Fibroblast of upper back skin (primary cell): Measurements from ENCODE around the gene IL32.
A peak's percentile ranks its signal among the peaks of the same experiment; 100 is the strongest.
"Not testable (repeated sequence)": the region's sequence is repeated elsewhere in the genome, so short reads cannot be mapped to it uniquely, and the experiment has no call there.

Source experiments
- DNase-seq: peaks from one replicate; pipeline ENCODE4 v3.0.0-alpha.2; 2013

IL32 gene

DNA sequence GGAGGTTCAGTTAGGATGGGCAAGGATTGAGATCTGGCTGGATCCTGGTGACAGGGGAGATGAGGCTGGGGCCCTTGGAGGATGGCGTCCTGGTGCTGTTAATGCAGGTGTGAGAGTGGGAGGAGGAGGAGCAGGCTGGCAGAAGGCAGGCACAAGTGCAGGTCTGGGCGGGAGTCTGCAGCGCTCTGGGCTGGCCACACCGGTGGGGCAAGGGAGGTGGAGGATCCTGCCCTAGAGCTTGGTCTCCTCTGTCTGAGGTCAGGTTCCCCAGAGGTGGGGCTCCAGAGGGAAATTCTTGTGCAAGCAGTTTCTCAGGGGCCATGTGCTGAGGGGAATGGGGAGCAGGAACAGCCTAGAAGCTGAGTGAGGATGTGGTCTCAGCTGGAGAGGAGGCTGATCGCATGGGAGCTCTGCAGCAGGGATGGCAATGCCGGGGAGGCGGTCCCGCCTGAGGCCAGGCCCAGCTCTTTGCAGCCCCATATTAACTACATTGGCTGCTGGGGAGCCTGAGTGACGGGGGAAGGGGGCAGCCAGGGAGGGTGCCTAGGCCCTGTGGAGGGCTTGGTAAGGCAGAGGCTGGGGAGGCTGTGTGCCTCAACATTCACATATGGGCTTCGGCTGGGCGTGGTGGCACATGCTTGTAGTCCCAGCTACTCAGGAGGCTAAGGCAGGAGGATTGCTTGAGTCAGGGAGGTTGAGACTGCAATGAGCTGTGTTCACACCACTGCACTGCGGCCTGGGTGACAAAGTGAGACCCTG lies 12.7 kb upstream of the IL32 start:
- not testable (repeated sequence) for DNase-seq

GRCh38 chr16:3053330-3053710 lies 12.1 kb upstream of the IL32 start:
- not testable (repeated sequence) for DNase-seq

GRCh38 chr16:3054965-3055733 lies 10.3 kb upstream of the IL32 start:
- no peak for DNase-seq

DNA sequence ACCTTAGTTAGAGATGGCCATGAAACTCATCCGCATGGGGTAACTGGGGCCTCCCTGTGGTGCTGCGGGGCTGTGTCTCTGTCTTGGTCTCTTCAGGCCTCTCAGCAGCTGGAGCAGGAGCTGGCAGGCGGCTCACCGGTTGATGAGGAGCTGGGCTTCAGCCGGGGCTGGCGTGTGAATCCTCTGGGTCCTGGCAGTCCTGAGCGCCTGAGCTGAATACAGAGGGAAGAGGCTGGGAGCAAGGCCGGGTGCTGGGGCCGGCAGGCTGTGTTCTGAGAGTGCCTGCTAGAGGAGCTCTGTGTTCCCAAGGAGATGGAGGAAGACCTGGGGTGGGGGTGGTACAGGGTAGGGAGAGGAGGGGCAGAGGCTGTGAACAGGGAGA lies 9.7 kb upstream of the IL32 start:
- DNase-seq = not testable (repeated sequence)

DNA sequence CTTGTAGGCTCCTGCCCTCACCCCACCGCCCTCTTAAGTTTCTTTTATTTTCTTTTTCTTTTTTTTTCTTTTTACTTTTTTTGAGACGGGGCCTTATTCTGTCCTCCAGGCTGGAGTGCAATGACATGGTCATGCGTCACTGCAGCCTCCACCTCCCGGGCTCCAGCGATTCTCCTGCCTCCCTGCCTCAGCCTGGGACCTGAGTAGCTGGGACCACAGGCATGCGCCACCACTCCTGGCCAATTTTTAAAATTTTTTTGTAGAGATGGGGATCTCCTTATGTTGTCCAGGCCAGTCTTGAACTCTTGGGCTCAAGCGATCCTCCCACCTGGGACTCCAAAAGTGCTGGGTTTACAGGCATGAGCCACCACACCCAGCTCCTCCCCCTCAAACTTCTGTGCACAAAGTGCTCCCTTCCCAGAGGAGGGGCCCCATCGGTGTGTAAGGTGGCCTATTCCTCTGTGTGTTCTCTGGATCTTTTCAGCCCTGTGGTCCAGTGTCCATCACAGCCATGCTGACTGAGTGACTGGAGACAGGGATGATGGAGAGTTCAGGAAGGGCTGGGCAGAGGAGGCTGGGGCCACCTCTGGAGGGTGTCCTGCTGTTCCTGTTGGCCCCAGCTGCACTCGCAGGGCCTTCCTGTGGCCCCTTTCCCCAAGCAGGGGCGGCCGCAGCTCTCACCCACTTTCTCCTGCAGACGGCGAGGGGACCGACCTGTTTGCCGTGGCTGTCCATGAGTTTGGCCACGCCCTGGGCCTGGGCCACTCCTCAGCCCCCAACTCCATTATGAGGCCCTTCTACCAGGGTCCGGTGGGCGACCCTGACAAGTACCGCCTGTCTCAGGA lies 8.9 kb upstream of the IL32 start:
- no peak for DNase-seq

GRCh38 chr16:3057181-3058138 lies 8.0 kb upstream of the IL32 start:
- no peak for DNase-seq

DNA sequence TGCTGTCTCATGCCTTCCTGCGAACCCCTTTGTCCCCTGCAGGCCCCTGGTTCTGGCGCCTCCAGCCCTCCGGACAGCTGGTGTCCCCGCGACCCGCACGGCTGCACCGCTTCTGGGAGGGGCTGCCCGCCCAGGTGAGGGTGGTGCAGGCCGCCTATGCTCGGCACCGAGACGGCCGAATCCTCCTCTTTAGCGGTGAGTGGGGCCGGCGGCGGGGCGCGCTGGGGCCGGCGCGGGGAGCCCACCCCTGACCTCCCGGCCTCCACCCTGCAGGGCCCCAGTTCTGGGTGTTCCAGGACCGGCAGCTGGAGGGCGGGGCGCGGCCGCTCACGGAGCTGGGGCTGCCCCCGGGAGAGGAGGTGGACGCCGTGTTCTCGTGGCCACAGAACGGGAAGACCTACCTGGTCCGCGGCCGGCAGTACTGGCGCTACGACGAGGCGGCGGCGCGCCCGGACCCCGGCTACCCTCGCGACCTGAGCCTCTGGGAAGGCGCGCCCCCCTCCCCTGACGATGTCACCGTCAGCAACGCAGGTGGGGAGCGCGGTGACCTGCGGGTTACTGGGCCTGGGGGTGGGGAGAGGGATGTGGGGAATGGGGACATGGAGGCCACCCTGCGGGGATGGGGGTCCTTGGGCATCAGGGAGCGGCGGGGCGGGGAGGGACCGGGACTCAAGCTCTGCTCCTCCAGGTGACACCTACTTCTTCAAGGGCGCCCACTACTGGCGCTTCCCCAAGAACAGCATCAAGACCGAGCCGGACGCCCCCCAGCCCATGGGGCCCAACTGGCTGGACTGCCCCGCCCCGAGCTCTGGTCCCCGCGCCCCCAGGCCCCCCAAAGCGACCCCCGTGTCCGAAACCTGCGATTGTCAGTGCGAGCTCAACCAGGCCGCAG lies 7.1 kb upstream of the IL32 start:
- DNase-seq = peak; percentile 27

- peak; percentile 83 for DNase-seq
Observed at GRCh38 chr16:3059041-3059722, 6.3 kb upstream of the IL32 start.

- DNase-seq = no peak
Observed at GRCh38 chr16:3059723-3060242, 5.7 kb upstream of the IL32 start.

DNA sequence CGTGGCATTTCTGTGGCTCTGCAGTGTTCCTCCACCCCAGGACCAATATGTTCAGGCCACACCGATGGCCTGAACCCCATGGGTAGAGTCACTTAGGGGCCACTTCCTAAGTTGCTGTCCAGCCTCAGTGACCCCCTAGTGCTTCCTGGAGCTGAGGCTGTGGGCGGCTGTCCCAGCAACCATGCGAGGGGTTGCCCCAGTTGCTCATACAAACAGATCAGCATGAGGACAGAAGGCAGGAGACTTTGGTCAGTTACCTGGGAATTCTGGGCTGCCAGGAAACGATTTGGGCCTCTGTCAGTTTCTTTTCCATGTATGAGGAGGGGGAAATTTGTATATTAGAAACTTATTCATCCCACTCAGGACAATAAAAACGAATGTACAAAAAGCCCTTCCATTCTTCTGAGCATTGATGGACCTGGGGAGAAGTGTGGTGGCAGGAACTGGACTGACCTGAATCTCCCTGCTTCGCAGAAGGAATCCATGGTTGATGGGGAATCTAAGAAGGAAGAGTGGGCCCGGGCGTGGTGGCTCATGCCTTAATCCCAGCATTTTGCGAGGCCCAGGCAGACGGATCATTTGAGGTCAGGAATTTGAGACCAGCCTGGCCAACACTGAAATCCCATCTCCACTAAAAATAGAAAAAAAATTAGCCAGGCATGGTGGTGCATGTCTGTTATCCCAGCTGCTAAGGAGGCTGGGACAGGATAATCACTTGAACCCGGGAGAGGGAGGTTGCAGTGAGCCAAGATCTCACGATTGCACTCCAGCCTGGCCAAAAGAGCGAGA lies 4.9 kb upstream of the IL32 start:
- no peak for DNase-seq

DNA sequence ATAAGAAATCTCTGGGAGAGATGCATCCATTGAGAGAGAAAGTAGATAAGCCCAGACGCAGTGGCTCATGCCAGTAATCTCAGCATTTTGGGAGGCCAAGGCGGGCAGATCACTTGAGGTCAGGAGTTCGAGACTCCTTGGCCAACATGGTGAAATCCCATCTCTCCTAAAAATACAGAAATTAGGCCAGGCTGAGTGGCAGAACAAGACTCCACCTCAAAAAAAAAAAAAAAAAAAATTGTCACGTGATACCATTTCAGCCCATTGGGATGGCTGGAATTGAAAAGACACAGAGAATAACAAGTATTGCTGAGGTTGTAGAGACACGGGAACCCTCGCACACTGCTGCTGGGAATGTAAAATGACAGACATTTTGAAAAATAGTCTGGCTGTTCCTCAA lies 2.9 kb upstream of the IL32 start:
- no peak for DNase-seq

GRCh38 chr16:3063625-3064386 lies 1.6 kb upstream of the IL32 start:
- DNase-seq = peak; percentile 17

- no peak for DNase-seq
Observed at GRCh38 chr16:3065742-3066439, 451 bp downstream of the IL32 start.

GRCh38 chr16:3066440-3066748 lies 954 bp downstream of the IL32 start:
- DNase-seq = no peak

GRCh38 chr16:3068487-3068886 lies 3.0 kb downstream of the IL32 start:
- DNase-seq = no peak

- DNase-seq = not testable (repeated sequence)
Observed at GRCh38 chr16:3069146-3069545, 3.7 kb downstream of the IL32 start.

DNA sequence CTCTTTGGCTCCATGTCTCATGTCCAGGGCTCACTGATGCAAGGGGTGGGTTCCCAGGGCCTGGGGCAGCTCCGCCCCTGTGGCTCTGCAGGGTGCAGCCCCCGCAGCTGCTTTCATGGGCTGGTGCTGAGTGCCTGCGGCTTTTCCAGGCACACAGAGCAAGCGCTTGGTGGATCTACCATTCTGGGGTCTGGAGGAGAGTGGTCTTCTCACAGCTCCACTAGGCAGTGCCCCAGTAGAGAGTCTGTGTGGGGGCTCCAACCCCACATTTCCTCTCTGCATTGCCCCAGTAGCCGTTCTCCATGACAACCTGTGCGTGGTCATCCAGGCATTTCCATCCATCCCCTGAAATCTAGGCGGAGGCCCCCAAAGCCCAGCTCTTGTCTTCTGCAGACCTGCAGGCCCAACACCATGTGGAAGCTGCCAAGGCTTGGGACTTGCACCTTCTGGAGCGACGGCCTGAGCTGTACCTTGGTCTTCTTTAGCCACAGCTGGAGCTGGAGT lies 5.2 kb downstream of the IL32 start:
- no peak for DNase-seq

DNA sequence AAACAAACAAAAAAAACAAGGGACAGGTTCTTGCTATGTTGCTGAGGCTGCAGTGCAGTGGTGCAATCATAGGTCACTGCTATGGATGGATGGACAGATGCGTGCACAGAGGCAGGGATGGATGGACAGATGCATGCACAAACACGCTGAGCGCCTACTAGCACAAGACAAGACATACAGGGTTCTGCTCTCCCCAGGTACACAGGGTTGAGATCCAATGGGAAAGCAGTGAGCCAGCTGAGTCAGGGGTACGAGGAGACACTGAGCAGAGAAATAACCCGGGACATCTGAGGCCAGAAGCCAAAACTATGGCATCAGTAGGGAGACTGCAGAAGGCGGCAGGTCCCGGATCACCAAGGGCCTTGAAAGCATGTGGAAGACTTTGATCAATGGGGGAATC lies 6.2 kb downstream of the IL32 start:
- DNase-seq = no peak
